HTERT RPE-1 (cell line): ENCODE data around the gene ZMYND10.

Experiments
- in situ Hi-C: fragments of 300-500 bp; cut with MboI; formaldehyde crosslinking; loops from 4 replicates; pipeline ENCODE4 v1.14.3; 2020; ENCODE audit warnings: low sequenced_read_pairs

The ZMYND10 gene

GRCh38 chr3:50292159-50293078 is 53.1 kb downstream of the ZMYND10 start, which contains the start of gene IFRD2:
TSS of gene IFRD2 (minus strand) at chr3:50292429. CDS start at chr3:50292274, 155 bp downstream.
- in situ Hi-C loops = no loop called here
